SK-N-SH (cell line): ENCODE data around the gene SIK2. TPM values are rescaled to one million over a fixed set of nuclear protein-coding genes. Genes with fewer than 3 reads are reported as not detected.

Experiments
- CTCF ChIA-PET: fragments of 300-600, 350-600 bp; formaldehyde crosslinking; extraction: SDS; loops from one replicate; lab custom pipeline; 2021; lab: Yijun Ruan, JAX
- POLR2A ChIA-PET: fragments of 350-600 bp; sonication (Branson Sonifier 250); formaldehyde crosslinking; extraction: SDS; loops from one replicate; lab custom pipeline; 2020; ENCODE audit warnings: antibody characterized with exemption, inconsistent platforms; lab: Yijun Ruan, JAX
- DNase-seq: peaks from one replicate; pipeline ENCODE4 v3.0.0; 2012
- H2AFZ ChIP-seq: fragments of 200-600 bp; sonication (generic); 2 replicates; pipeline ENCODE4 v1.8.1; 2016; ENCODE audit warnings: antibody characterized with exemption, mild to moderate bottlenecking, low read depth
- H3F3A ChIP-seq: fragments of 200-600 bp; sonication (generic); replicated peaks from 2 replicates; pipeline ENCODE3; 2016; ENCODE audit warnings: antibody characterized with exemption, mild to moderate bottlenecking; ENCODE audit not compliant: insufficient read depth
- H3K27ac ChIP-seq, 2 experiments: fragments of 200-500 bp in 1 of 2; fragments of 200-600 bp in 1 of 2; sonication (Bioruptor generic) in 1 of 2; sonication (generic), shearing (Covaris generic) in 1 of 2; 2 replicates each; pipeline versions ENCODE4 v1.5.1 to v1.6.1; 2014 to 2016; ENCODE audit warnings: low read depth in 2 of 2, inconsistent platforms in 1 of 2, low read length in 1 of 2, mild to moderate bottlenecking in 1 of 2, mixed read lengths in 1 of 2
- H3K27me3 ChIP-seq: fragments of 200-600 bp; sonication (generic), shearing (Covaris generic); 2 replicates; pipeline ENCODE4 v1.6.1; 2016; ENCODE audit warnings: mixed run types; ENCODE audit not compliant: insufficient read depth
- H3K36me3 ChIP-seq, 2 experiments: fragments of 200-500 bp in 1 of 2; fragments of 200-600 bp in 1 of 2; sonication (Bioruptor generic) in 1 of 2; sonication (generic) in 1 of 2; replicated peaks in 1 of 2; 2 replicates each; pipeline versions ENCODE3 to v1.5.1; 2014 to 2016; ENCODE audit warnings: low read length in 1 of 2, mild to moderate bottlenecking in 1 of 2; ENCODE audit not compliant: insufficient read depth in 2 of 2, control insufficient read depth in 1 of 2
- H3K4me1 ChIP-seq, 2 experiments: fragments of 200-500 bp in 1 of 2; fragments of 200-600 bp in 1 of 2; sonication (Bioruptor generic) in 1 of 2; sonication (generic), shearing (Covaris generic) in 1 of 2; 2 replicates each; pipeline versions ENCODE4 v1.5.1 to v1.6.1; 2014 to 2016; ENCODE audit warnings: low read depth in 1 of 2, low read length in 1 of 2, mixed run types in 1 of 2; ENCODE audit not compliant: insufficient read depth in 2 of 2, control insufficient read depth in 1 of 2
- H3K4me2 ChIP-seq: fragments of 200-600 bp; sonication (generic), shearing (Covaris generic); 2 replicates; pipeline ENCODE4 v1.6.1; 2017; ENCODE audit warnings: mixed run types
- H3K4me3 ChIP-seq, 2 experiments: fragments of 200-500 bp in 1 of 2; fragments of 200-600 bp in 1 of 2; sonication (Bioruptor generic) in 1 of 2; sonication (generic), shearing (Covaris generic) in 1 of 2; 2 replicates each; pipeline versions ENCODE4 v1.5.1 to v1.8.1; 2014 to 2016; ENCODE audit warnings: low read depth in 2 of 2, inconsistent platforms in 1 of 2, low read length in 1 of 2, mild to moderate bottlenecking in 1 of 2, mixed read lengths in 1 of 2, moderate library complexity in 1 of 2
- H3K79me2 ChIP-seq: fragments of 200-600 bp; sonication (generic); 2 replicates; pipeline ENCODE4 v1.8.1; 2017; ENCODE audit warnings: mild to moderate bottlenecking; ENCODE audit not compliant: insufficient read depth
- H3K9ac ChIP-seq: fragments of 200-600 bp; sonication (generic); 2 replicates; pipeline ENCODE4 v1.6.1; 2017; ENCODE audit warnings: mixed run types
- H3K9me2 ChIP-seq: fragments of 200-600 bp; sonication (generic); 2 replicates; pipeline ENCODE4 v1.6.1; 2017; ENCODE audit warnings: mixed run types
- H3K9me3 ChIP-seq: fragments of 200-600 bp; sonication (generic); 2 replicates; pipeline ENCODE4 v1.6.1; 2017; ENCODE audit warnings: mixed run types, mild to moderate bottlenecking, moderate library complexity
- H4K20me1 ChIP-seq: fragments of 200-600 bp; sonication (generic); 2 replicates; pipeline ENCODE4 v1.6.1; 2017; ENCODE audit warnings: mild to moderate bottlenecking, mixed run types; ENCODE audit not compliant: insufficient read depth
- EZH2phosphoT487 ChIP-seq: fragments of 200-600 bp; sonication (generic); IDR thresholded peaks from 2 replicates; pipeline ENCODE4 v1.6.1; 2017; ENCODE audit warnings: low read depth, mixed run types, mild to moderate bottlenecking, antibody characterized with exemption, moderate library complexity, borderline replicate concordance
- GABPA ChIP-seq: IDR thresholded peaks from 2 replicates; pipeline ENCODE4 v1.4.0; 2012; ENCODE audit warnings: low read depth, mild to moderate bottlenecking
- JUND ChIP-seq: IDR thresholded peaks from 2 replicates; pipeline ENCODE4 v1.4.0; 2012
- MEF2A ChIP-seq: IDR thresholded peaks from 2 replicates; pipeline ENCODE4 v1.4.0; 2012; ENCODE audit warnings: low read depth, borderline replicate concordance
- MXI1 ChIP-seq: IDR thresholded peaks from 2 replicates; pipeline ENCODE4 v1.6.1; 2012; ENCODE audit warnings: mild to moderate bottlenecking, low read depth, low read length, improper control_type of control experiment
- NFIC ChIP-seq: IDR thresholded peaks from 2 replicates; pipeline ENCODE4 v1.4.0; 2012; ENCODE audit warnings: borderline replicate concordance
- PBX3 ChIP-seq: IDR thresholded peaks from 2 replicates; pipeline ENCODE4; 2012
- RFX5 ChIP-seq: IDR thresholded peaks from 2 replicates; pipeline ENCODE4 v1.6.1; 2012; ENCODE audit warnings: mild to moderate bottlenecking, improper control_type of control experiment, low read length
- SMC3 ChIP-seq: IDR thresholded peaks from 2 replicates; pipeline ENCODE4 v1.6.1; 2012; ENCODE audit warnings: low read depth, low read length, improper control_type of control experiment
- TAF1 ChIP-seq: IDR thresholded peaks from 2 replicates; pipeline ENCODE4 v1.6.1; 2012; ENCODE audit warnings: low read depth, mild to moderate bottlenecking, low read length, moderate library complexity, borderline replicate concordance
- TCF12 ChIP-seq: IDR thresholded peaks from 2 replicates; pipeline ENCODE4 v1.4.0; 2012
- YY1 ChIP-seq: IDR thresholded peaks from 2 replicates; pipeline ENCODE4 v1.4.0; 2012; ENCODE audit warnings: low read depth, mild to moderate bottlenecking
- WGBS: methylation state at CpG from one replicate; pipeline ENCODE4 v1.1.6; 2017; ENCODE audit warnings: low lambda C conversion rate; 5-methylcytosine and 5-hydroxymethylcytosine counted together
- polyA plus RNA-seq, 3 experiments: library from polyadenylated mRNA; depleted of rRNA; stranded (reverse); fragments of >200 nt; gene quantifications; 2 replicates each; pipeline ENCODE4 v1.2.3, GENCODE V29; 2012
- TF ChIP-seq, protein P1 (sequence below): fragments of 200-600 bp; sonication (generic); IDR thresholded peaks from 2 replicates; pipeline ENCODE4 v1.6.1; 2017; ENCODE audit warnings: antibody characterized with exemption, mild to moderate bottlenecking, moderate library complexity
- TF ChIP-seq, protein P2 (sequence below): IDR thresholded peaks from 2 replicates; pipeline ENCODE4 v1.6.1; 2012; ENCODE audit warnings: mild to moderate bottlenecking, low read depth, low read length, moderate library complexity

SIK2 gene
- polyA plus RNA-seq, 1 of the 3 experiments (the other 2 are of a cell fraction) = 8.9 TPM

DNA sequence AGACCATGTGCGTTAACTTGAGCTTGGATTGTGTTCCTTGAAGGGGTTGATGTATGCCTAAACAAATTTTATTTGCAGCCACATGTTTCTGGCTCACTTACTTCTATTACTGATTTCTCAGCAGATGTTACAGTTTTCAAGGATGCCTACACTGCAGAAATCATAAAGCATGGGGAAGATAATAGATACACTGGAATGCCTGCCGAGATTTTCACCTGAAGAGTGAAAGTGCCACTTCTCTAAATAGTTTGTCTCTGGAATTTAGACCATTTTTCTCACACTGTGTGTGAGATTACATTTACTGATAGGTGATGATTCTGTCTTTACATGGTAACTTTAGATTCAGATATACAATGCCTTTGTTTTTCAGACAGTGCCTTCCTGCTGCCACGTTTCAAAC is 81.6 kb downstream of the SIK2 start:
- no peak overlapping the region for H3K4me2 ChIP-seq
- peaks cover 0 to 4% of the 10 kb centered on the region in 2 experiments; a peak in 1 of 4 replicates for H3K4me1 ChIP-seq
- H4K20me1 ChIP-seq = no peaks in the 10 kb centered on the region
- H2AFZ ChIP-seq = no peak overlapping the region
- H3K36me3 ChIP-seq = peaks cover 10 to 12% of the 10 kb centered on the region in 2 experiments
- POLR2A ChIA-PET = no interaction called here
- H3K9me2 ChIP-seq = no peaks in the 10 kb centered on the region
- TF ChIP-seq YY1 (no peak), TAF1 (no peak), MXI1 (no peak), GABPA (no peak), JUND (no peak), RFX5 (no peak), MEF2A (no peak), PBX3 (no peak), TCF12 (no peak), NFIC (no peak), EZH2phosphoT487 (no peak), SMC3 (no peak)
- TF ChIP-seq, protein P1, sequence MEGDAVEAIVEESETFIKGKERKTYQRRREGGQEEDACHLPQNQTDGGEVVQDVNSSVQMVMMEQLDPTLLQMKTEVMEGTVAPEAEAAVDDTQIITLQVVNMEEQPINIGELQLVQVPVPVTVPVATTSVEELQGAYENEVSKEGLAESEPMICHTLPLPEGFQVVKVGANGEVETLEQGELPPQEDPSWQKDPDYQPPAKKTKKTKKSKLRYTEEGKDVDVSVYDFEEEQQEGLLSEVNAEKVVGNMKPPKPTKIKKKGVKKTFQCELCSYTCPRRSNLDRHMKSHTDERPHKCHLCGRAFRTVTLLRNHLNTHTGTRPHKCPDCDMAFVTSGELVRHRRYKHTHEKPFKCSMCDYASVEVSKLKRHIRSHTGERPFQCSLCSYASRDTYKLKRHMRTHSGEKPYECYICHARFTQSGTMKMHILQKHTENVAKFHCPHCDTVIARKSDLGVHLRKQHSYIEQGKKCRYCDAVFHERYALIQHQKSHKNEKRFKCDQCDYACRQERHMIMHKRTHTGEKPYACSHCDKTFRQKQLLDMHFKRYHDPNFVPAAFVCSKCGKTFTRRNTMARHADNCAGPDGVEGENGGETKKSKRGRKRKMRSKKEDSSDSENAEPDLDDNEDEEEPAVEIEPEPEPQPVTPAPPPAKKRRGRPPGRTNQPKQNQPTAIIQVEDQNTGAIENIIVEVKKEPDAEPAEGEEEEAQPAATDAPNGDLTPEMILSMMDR = no peak
- TF ChIP-seq, protein P2, sequence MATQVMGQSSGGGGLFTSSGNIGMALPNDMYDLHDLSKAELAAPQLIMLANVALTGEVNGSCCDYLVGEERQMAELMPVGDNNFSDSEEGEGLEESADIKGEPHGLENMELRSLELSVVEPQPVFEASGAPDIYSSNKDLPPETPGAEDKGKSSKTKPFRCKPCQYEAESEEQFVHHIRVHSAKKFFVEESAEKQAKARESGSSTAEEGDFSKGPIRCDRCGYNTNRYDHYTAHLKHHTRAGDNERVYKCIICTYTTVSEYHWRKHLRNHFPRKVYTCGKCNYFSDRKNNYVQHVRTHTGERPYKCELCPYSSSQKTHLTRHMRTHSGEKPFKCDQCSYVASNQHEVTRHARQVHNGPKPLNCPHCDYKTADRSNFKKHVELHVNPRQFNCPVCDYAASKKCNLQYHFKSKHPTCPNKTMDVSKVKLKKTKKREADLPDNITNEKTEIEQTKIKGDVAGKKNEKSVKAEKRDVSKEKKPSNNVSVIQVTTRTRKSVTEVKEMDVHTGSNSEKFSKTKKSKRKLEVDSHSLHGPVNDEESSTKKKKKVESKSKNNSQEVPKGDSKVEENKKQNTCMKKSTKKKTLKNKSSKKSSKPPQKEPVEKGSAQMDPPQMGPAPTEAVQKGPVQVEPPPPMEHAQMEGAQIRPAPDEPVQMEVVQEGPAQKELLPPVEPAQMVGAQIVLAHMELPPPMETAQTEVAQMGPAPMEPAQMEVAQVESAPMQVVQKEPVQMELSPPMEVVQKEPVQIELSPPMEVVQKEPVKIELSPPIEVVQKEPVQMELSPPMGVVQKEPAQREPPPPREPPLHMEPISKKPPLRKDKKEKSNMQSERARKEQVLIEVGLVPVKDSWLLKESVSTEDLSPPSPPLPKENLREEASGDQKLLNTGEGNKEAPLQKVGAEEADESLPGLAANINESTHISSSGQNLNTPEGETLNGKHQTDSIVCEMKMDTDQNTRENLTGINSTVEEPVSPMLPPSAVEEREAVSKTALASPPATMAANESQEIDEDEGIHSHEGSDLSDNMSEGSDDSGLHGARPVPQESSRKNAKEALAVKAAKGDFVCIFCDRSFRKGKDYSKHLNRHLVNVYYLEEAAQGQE = no peak
- WGBS = 92% methylated on average over 3 of the region's 3 CpGs
- no peaks in the 10 kb centered on the region for H3K27me3 ChIP-seq
- no peak overlapping the region for H3K4me3 ChIP-seq
- H3K79me2 ChIP-seq = 0 out of 2 replicates have a peak, but pooled peaks cover 8% of the 10 kb centered on the region
- H3K9ac ChIP-seq = no peak overlapping the region
- H3K9me3 ChIP-seq = no peaks in the 10 kb centered on the region
- peaks cover 1% of the 10 kb centered on the region for H3F3A ChIP-seq
- no peak for DNase-seq
- H3K27ac ChIP-seq = no peak overlapping the region
- CTCF ChIA-PET = interaction anchor here (1.4 kb wide), 1 partner anchor 79 kb away, joined by 5 read pairs; no protein-coding TSS in a partner anchor
